Heart left ventricle (tissue), 13 donors: ENCODE results near the gene FAM161B.

Source experiments
- CTCF ChIP-seq, 12 donors: fragments of 200-600 bp; sonication (generic) in 4 of 12; IDR thresholded peaks; one replicate each; pipeline versions ENCODE4 v1.5.0 to v1.8.0; 2018 to 2022; ENCODE audit warnings: antibody characterized with exemption in 12 of 12, mild to moderate bottlenecking in 5 of 12
- POLR2A ChIP-seq, 2 donors: fragments of 450-650 bp; IDR thresholded peaks; one replicate each; pipeline ENCODE4 v1.6.1; 2017; ENCODE audit warnings: antibody characterized with exemption in 2 of 2, mild to moderate bottlenecking in 2 of 2, moderate library complexity in 2 of 2
- donor health status: ischemic (EF 13 %, LVEDD 7.1; RV severe dilation, severe dysfunction).
- donor health status: DM: no; HTN: yes; CAD: no.
- donor health status: DM: no; HTN: no; CAD: no.
- donor health status: ischemic (EF 25% LVEDD 6.9; RV normal size, moderate dysfunction).
- donor health status: ischemic (EF 25% LVEDD 5.7; RV mildly dilated, moderate dysfunction).
- donor health status: ischemic (EF 35%, LVEDD 5.7; RV mildly dilated, moderate dysfunction).
- donor health status: nonischemic (EF 11% LVEDD 7.7; RV severe dilation, severe dysfunction).
- donor health status: DM: yes; HTN: yes; CAD: no.
- donor health status: PGD.
- donor health status: ischemic (EF 29% LVEDD 5.4; RV normal size, mild dysfunction).
- donor health status: nonischemic (EF 23%, LVEDD 6.1; RV moderate dilation, normal function).

- no peak for TF ChIP-seq CTCF (IDR thresholded peaks at IDR 0.05)
- no peak for TF ChIP-seq POLR2A (IDR thresholded peaks at IDR 0.05)
These were observed 11.3 kb upstream of the FAM161B start for GRCh38 chr14:73961192-73961591.
